ENCODE data around the gene POLRMT. TPM values are rescaled to one million over a fixed set of nuclear protein-coding genes. Genes with fewer than 3 reads are reported as not detected.
"Not testable (repeated sequence)": the region's sequence is repeated elsewhere in the genome, so short reads cannot be mapped to it uniquely, and the experiment has no call there.

POLRMT gene
- 49.9 TPM for polyA plus RNA-seq (2013, experiment 1 of 2; ENCODE audit: insufficient read length)
- polyA plus RNA-seq (2013, experiment 2 of 2; ENCODE audit: insufficient read length) = 48.9 TPM

DNA sequence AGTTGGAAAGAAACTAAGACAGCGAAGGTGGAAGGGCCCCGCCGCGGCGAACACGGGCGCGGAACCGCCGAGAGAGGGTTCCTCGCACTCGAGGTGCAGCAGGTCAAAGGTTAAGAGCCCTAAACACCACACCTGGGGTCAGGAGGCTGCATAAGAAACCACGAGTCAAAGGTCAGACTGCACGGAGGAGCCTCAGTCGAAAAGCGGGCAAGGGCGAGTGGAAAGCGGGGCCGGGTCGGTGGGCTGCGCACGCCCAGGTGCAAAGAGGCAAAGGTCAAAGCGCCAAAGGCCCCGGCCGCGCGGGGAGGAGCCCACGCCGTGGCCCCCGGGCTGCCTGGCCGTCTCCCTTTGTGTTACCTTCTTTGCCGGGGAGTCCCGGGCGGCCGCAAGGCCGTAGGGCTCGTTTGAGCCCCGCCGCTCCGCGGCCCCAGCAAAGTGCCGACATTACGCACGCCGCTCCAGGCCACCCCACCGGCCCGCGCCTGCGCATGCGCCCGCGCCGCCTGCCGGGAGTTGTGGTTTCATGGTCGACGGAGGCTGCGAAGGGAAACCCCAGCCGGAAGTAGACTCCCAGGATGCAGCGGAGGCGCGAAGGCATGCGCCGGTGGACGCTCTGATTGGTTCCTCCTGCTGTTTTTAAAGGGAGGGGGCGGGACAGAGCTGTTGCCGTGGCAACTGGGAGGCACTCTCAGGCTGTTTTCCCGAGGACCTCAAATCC lies at the start of gene POLRMT:
TSS of gene POLRMT (minus strand) at position 470 of the 718 bp plus-strand sequence. CDS start at position 445, 25 bp downstream.
- DNase-seq = peak; percentile 98

DNA sequence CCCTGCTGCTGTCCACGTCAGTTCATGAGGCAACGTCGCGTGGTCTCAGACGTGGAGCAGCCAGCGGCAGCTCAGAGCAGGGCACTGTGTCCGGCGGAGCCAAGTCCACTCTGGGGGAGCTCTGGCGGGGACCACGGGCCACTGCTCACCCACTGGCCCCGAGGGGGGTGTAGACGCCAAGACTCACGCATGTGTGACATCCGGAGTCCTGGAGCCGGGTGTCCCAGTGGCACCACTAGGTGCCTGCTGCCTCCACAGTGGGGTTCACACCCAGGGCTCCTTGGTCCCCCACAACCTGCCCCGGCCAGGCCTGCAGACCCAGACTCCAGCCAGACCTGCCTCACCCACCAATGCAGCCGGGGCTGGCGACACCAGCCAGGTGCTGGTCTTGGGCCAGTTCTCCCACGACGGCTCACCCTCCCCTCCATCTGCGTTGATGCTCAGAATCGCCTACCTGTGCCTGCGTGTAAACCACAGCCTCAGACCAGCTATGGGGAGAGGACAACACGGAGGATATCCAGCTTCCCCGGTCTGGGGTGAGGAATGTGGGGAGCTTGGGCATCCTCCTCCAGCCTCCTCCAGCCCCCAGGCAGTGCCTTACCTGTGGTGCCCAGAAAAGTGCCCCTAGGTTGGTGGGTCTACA lies 49.5 kb upstream of the POLRMT start:
- no peak for DNase-seq

DNA sequence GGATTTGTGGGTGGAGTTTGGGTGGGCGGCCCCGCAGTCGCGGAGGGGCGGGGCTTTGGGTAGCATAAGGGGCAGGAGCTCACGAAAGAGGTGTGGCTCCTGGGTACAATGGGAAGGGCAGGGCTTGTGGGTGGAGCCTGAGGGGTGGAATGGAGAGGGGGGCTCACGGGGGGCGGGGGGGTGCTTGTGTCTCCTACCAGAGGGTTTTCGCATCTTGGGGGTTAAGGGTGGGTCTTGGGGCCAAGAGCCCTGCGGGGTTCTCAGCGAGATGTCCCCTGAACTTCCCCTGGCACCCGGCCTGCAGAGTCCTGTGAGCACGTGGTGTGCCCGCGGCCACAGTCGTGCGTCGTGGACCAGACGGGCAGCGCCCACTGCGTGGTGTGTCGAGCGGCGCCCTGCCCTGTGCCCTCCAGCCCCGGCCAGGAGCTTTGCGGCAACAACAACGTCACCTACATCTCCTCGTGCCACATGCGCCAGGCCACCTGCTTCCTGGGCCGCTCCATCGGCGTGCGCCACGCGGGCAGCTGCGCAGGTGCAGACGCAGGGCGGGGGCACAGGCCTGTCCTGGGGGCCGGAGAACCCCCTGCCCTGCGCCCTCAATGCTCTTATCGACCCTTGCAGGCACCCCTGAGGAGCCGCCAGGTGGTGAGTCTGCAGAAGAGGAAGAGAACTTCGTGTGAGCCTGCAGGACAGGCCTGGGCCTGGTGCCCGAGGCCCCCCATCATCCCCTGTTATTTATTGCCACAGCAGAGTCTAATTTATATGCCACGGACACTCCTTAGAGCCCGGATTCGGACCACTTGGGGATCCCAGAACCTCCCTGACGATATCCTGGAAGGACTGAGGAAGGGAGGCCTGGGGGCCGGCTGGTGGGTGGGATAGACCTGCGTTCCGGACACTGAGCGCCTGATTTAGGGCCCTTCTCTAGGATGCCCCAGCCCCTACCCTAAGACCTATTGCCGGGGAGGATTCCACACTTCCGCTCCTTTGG lies 48.0 kb upstream of the POLRMT start:
- DNase-seq = no peak

DNA sequence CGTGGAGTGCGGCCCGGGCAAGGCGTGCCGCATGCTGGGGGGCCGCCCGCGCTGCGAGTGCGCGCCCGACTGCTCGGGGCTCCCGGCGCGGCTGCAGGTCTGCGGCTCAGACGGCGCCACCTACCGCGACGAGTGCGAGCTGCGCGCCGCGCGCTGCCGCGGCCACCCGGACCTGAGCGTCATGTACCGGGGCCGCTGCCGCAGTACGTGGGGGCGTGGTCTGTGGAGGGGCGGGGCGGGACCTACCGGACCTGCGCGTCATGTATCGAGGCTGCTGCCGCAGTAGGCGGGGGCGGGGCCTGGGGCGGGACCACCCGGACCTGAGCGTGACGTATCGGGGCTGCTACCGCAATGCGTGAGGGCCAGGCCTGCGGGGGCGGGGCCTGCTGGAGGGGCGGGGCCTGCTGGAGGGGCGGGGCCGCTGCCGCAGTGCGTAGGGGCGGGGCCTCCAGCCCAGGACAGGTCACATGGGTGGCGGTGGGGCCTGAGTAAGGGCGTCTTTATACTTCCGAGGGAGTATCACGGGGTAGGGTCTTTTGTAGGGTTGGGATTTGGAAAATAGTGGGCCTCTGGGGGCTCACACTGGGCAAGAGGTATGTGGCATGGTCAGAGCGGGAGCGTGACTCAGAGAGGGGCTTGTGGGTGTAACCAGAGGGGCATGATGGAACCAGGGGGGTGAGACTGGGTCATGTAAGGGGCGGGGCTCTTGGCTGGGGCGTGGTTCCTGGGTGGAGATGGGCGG lies 47.1 kb upstream of the POLRMT start:
- peak; percentile 98 for DNase-seq

DNA sequence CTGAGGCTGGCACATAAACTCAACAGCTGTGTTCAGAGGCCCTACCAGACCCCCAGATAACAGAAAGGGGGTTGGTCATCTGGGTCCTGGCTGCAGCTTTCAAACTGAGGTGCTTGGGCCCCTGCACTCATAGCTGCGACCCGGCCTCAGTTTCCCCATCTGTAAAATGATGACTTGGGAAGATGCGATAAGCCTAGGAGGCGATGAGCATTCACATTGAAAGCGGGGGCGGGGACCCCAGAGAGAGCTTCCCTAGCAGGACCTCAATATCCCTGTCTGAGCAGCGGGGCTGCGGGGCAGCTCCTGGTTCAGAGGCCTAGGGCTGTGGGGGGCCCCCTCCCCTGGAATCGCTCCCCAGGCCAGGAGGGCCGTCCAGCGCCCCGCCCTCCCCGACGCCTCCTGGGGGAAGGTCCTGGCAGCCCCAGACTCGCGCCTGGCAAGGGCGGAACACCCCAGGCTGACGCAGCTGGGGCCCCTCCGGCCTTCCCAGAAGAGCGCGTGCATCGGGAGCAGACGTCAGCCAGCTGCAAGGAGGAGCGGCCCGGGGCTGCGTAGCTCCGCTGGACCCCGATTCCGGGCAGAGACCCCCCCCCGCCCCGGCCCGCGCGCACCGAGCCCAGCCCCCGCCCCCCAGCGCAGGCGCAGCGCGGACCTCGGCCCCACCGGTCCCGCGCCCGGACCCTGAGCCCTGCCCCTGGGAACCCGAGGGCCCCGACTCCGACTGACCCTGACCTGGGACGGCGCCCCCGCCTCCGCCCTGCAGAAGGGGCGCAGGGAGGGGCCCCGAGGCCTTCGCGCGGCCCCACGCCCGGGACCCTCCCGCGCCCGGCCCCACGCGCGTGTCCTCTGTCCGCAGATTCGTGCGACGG lies 46.3 kb upstream of the POLRMT start:
- peak; percentile 76 for DNase-seq

DNA sequence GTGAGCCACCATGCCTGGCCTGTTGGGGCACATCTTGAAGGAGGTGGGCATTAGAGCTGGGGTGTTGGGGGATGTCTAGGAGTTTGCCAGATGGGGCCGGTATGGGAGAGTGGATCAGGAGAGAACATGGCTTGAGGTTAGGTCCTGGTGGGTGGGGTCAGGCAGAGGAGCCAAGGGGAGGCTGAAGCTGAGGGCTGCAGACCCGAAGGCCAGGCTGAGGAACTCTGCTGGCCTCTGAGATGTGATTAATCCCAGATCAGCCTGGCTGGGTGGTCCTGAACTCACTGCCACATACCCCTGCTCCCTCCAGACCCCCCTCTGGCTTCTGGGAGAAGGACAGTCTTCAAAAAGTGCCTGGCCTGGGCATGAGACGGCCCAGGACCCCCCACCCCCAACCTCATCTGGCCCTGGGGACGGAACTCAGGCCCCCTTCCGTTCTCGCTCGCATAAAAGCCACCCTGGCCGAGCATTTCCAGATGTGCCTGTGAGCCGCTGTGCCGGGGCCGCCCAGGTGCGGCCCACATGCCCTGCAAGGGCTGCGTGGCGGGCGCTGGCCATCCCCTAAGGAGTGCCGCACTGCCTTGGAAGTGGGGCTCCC lies 45.6 kb upstream of the POLRMT start:
- no peak for DNase-seq

DNA sequence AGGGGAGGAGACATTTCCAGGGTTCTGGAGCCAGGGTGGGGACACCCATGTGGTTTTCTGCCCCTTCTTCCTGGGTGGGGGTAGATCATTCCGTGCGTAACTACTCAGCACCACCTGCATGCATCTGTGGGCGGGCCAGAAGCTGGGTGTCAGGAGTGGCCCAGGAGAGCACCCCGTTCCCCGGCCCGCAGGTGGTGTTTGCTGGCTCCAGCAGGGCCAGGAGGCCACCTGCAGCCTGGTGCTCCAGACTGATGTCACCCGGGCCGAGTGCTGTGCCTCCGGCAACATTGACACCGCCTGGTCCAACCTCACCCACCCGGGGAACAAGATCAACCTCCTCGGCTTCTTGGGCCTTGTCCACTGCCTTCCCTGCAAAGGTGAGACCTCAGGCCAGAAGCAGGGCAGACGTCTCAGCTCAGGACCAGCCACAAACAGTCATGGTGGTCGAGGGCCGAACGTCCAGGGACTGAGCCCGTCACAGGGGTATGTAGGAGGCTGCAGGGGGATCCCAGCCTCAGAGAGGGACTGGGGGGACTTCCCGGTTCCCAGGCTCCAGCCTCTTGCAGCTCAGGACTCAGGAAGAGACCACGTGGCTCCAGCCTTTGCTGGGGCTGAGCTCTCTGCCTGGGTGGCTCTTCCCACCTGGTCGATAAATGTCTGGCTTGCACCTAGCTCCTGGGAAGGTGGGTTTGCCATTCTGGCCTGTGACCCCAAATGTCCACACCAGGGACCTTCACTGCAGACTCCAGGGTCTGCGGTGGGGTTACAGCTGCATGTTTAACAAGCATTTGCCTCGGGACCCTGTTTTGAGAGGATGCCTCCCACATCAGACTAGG lies 44.5 kb upstream of the POLRMT start:
- no peak for DNase-seq

DNA sequence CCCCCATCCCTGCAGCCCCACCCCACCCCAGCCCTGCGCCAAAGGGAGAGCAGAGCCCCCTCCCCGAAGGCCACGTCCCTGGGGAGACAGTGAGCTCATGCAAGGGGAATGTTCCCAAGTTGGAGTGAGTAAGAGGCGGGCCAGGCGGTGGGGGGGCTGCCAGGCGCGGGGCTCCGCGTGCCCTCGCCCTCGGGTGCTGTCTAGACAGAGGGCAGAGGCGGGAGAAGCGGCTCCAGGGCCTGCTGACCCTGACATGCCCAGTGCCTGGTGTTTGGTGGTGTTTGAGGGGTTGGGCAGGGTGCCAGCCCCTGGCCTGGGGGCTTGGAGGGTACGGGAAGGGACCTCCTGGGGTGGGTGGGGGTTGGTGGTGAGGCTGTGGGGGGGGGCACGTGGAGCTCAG lies 43.9 kb upstream of the POLRMT start:
- DNase-seq = peak; percentile 89

DNA sequence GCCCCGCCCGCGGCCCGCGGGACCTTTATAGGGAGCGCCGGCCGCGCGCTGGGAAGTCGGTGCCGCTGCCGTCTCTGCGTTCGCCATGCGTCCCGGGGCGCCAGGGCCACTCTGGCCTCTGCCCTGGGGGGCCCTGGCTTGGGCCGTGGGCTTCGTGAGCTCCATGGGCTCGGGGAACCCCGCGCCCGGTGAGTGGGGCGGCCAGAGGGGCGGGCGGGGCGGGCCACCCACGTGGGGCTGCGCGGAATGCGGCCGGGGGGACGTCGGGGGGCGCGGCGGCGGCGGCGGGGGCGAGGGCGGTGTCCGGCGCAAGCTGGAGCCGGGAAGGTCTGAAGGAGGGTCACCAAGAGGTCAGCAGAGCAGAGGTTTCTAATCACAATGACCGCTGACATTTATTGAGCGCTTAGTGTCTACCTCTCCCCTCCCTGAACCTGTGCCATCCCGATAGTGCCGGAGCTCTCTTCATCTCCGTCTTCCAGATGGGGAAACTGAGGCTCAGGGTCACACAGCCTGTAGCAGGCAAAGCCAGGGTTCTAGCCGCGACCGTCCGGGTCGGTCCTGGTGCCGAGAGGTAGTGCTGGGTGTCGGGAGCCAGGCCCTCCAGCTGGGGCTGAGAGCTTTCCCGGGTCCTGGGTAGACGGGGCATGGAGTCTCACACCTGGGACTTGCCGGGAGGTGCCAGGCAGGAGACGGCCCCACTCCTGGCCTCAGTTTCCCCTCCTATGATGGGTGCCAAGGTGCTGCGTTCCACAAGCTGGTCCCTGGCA lies 43.2 kb upstream of the POLRMT start, which contains the start of gene FSTL3:
TSS of gene FSTL3 (plus strand) at position 54 of the 767 bp plus-strand sequence. CDS start at position 86, 32 bp downstream.
- no peak for DNase-seq

DNA sequence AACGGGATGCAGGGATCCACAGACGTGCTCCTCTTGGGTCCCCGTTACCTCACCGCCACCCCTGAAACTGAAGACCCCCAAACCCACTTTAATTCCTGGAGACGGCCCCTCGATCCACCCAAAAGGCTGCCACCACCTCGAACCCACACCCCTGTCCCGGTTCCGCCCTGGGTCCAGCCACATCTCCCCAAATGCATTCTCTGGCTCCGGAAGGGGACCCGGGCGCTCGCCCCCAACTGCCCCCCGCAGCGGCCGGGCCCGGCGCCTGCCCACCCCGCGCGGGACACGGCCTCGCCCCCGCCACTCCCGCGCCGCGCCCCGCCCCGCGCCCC lies 42.6 kb upstream of the POLRMT start:
- no peak for DNase-seq

DNA sequence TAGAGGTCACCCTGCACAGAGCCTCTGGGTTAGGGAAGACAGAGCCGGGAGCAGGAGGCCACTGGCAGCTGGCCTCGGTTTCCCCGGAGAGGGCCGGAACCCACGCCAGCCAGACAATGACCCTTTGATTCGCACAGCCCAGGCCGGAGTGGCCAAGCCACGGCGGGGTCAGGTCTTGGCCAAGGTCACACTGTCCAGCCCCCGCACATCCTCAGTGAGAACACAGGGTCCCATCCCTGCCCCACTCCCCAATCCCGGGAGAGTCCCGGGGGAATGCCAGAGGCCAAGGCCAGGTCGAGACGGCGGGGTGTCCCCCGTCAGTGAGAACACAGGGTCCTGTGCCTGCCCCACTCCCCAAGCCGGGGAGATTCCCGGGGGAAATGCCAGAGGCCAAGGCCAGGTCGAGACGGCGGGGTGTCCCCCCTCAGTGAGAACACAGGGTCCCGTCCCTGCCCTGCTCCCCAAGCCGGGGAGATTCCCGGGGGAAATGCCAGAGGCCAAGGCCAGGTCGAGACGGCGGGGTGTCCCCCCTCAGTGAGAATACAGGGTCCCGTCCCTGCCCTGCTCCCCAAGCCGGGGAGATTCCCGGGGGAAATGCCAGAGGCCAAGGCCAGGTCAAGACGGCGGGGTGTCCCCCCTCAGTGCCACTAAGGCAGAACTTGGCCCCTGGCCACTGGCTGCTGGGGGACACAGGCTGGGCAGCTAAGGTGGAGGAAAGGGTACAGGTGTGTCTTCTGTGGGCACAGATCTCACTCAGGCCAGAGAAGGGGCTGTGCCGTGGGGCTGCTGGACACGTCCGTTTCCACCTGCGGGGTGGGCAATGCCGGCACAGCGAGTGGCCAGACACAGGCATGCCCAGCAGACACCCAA lies 41.2 kb upstream of the POLRMT start:
- no peak for DNase-seq

DNA sequence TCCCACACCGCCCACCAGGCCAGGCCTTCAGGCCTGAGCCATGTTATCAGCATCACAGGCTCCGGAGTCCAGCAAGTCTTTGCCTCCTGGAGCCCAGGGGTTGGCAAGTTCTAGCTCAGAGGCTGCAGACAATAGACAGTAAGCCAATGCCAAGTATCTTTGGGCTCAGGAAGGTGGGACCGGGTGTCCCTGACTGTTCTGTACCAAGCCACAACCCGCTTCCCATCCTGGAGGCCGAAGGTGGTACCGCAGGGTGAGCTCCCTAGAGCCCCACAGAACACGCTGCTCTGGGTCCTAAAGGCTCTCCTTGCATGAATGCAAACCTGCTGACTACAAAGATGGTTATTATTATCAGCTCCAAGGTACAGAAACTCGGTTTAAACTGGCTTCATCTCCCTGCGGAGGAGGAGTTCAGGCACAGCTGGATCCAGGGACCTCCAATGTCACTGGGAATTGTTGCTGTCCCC lies 37.3 kb upstream of the POLRMT start:
- no peak for DNase-seq

DNA sequence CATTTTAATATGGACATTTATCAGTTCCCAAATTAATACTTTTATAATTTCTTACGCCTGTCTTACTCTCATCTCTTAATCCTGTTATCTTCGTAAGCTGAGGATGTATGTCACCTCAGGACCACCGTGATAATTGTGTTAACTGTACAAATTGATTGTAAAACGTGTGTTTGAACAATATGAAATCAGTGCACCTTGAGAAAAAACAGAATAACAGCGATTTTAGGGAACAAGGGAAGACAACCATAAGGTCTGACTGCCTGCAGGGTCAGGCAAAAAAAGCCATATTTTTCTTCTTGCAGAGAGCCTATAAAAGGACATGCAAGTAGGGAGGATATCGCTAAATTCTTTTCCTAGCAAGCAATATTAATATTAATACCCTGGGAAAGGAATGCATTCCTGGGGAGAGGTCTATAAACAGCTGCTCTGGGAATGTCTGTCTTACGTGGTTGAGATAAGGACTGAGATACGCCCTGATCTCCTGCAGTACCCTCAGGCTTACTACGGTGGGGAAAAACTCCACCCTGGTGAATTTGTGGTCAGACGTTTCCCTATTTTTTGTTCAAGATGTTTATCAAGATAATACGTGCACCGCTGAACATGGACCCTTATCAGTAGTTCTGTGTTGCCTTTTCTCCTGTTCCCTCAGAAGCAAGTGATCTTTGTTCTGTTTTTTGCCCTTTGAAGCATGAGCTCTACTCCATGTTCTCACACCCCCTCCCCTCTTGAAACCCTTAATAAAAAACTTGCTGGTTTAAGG lies 35.5 kb upstream of the POLRMT start:
- DNase-seq = not testable (repeated sequence)

DNA sequence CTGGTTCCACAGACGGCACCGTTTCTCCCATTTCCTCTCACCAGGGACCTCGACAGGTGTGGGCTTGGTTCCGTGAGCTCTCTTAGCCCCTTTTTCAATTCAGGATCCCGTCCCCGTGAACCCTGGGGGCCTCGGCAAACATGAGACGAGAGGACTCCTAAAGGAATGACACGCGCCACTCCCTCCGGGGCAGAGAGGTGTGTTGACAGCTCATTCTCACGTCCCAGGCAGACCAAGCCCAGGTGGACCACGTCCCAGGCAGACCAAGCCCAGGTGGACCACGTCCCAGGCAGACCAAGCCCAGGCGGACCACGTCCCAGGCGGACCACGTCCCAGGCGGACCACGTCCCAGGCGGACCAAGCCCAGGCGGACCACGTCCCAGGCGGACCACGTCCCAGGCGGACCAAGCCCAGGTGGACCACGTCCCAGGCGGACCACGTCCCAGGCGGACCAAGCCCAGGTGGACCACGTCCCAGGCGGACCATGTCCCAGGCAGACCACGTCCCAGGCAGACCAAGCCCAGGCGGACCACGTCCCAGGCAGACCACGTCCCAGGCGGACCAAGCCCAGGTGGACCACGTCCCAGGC lies 33.7 kb upstream of the POLRMT start:
- not testable (repeated sequence) for DNase-seq

DNA sequence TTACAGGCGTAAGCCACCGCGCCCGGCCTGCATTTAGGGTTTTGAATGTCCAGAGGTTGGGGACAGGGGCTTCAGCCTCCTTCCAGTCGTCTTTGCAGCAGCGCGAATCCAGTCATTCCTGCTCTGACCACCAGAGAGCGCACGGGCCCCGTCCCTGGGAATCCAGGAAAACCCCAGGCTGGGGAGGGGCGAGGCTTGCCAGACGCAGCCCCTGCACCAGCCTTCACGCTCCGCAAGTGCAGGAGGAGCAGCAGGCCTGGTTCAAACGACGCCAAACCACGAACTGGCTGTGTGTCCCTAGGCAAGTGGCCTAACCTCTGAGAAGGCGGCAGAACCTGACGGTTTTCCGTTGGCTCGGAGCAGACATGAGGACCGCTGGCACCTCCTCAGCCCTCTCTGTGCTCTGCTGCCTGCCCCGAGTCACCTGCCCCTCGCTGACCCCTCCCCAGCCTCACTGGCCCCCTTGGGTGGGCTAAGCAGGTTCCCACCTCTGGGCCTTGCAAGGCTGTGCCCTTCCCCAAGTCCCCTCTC lies 31.6 kb upstream of the POLRMT start:
- peak; percentile 75 for DNase-seq

DNA sequence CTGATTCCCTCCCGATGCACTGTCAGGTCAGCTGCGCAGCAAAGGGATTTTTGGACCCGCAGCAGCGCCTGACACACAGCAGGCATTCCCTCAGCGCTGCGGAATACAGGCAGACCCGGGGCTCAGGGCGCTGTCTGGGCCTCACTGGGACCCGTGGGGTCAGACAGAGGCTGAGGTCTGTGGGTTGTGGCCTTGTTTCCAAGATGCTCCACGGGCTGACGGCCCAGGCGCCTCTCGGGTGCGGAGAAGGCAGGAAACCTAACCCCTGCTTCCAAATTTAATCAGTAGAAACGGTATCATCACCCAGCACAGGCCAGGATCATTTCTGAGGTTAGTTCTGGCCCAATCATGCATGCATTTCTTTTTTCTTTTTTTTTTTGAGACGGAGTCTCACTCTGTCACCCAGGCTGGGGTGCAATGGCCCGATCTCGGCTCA lies 30.4 kb upstream of the POLRMT start:
- no peak for DNase-seq
